HG03139 (cell line): ENCODE results near the gene SNAP29.
"Not testable (repeated sequence)": the region's sequence is repeated elsewhere in the genome, so short reads cannot be mapped to it uniquely, and the experiment has no call there.

Experiments
- ATAC-seq: cut with Tn5 transposase; IDR thresholded peaks from one replicate; pipeline ENCODE4 v1.9.1; 2021; ENCODE audit not compliant: unreplicated experiment

Gene SNAP29

DNA sequence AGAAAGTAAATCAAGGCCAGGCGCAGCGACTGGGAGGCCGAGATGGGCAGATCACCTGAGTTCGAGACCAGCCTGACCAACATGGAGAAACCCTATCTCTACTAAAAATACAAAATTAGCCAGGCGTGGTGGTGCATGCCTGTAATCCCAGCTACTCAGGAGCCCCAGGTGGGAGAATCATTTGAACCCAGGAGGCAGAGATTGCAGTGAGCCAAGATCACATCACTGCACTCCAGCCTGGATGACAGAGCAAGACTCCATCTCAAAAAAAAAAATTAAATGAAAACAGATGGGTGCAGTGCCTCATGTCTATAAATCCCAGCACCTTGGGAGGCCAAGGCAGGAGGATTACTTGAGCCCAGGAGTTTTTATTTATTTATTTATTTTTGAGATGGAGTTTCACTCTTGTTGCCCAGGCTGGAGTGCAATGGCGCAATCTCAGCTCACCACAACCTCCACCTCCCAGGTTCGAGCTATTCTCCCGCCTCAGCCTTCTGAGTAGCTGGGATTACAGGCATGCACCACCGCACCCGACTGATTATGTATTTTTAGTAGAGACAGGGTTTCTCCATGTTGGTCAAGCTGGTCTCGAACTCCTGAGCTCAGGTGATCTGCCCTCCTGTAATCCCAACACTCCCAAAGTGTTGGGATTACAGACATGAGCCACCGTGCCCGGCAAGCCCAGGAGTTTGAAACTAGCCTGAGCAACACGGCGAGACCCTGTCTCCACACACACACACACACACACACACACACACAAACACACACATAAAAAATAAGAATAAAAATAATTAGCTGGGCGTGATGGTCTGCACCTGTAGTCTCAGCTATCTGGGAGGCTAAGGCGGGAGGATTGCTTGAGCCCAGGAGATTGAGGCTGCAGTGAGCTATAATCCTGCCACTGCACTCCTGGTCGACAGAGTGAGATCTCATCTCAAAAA is 42.6 kb downstream of the SNAP29 start:
- not testable (repeated sequence) for ATAC-seq

DNA sequence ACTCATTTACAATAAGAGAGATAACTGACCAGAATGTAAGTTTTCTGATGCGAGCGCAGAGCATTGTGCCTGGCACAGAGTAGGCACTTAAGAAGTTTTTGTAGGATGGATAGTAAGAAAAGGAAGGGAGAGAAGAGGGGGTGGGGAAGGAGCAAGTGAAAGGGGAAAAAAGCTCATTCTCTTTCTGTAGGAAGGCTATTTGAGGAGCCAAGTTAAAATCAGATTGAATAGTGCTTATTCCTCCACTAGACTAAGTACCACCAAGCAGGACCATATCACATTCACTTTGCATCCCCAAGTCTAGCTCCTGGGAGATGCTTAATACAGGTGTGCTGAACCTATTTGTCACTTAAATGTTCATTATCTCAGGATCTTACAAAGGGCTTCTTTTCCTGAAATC is 44.3 kb downstream of the SNAP29 start:
- no peak for ATAC-seq

DNA sequence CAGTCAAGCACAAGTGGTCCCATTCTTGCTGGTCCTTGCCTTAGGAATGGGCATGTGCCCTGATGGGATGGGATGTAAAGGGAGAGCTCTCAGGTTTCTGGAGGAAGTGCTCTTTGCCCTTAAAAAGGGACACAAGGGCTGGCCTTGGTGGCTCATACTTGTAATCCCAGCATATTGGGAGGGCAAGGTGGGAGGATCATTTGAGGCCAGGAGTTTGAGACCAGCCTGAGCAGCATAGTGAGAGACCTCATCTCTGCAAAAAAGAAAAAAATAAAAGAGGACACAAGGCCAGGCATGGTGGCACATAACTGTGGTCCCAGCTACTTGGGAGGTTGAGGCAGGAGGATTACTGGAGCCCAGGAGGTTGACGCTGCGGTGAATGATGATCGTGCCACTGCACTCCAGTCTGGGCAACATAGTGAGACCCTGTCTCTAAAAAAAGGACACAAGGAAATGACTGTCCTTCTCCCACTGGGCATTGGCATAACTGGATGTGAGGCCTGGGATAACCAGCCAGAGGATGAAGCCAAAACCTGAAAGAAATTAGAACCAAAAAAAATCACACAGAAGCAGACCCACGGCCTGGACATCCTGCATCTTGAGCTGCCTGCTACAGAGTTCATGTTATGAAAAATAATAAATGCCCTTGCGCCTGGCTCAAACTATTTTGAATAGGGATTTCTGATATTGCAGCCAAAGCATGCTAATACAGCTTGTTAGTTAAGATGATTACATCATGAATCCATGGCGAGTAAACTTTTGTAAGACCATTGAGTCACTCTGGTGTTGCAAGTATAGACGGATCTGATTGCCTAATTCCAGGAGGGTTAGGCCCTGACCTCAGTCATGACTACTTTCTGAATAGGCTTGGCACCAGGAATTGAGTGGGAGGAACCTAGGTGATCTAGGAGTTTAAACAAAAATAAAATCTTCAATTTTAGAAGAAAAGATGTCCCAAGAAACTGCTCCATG is 45.5 kb downstream of the SNAP29 start:
- no peak for ATAC-seq

DNA sequence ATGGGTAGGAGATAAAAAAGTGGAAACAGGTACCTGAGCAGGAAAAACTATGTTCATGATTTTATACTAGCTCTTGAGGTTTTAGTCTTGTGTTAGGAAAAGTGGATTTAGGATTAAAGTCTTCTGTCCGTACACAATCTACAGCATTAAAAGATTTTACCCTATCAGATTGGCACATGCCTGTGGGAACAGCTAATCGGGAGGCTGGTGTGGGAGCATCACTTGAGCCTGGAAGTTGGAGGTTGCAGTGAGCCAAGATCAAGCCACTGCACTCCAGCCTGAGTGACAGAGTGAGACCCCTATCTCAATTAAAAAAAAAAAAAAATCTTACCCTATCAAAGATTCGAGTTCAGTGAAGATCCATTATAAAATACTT is 46.2 kb downstream of the SNAP29 start:
- no peak for ATAC-seq

DNA sequence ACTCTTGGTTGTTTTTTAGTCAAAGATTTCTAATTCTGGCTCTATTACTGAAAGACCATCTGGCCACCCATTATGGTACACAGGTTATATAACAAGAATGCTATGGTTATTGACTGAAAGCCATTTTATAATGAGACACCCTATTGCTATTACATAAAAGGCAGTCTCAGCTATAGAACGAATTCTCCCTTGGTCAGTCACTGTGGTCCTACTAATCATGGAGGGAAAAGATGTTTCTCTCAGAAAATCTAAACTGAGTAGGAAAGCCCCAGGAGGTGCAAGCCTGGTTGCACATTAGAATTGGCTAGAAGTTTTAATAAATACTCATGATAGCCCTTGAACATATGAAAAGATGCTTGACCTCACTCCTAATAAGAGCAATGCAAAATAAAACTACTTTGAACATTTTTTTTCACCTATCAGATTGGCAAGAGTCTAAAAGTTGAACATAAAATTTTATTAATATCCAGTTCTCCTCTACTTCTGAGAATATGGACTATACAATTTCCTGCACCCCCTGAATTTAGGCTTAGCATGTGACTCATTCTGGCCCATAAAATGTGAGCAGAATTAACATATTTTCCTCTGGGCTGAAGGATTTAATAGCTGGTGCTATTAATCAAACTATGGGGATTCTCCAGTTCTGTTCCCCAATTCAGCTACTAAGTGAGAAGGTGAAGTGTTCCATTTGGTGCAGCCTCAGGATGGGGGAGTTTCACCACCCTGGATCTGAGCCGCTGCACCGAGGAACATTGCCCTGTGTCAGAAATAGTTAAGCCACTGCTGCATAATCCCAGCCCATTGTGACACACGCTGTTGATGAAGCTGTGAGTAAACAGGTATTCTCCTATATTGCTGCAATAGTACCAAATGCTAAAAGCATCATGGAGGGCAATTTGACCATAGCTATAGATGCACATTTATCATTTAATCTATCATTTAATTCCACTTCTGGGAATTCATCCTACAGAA is 46.9 kb downstream of the SNAP29 start:
- no peak for ATAC-seq

DNA sequence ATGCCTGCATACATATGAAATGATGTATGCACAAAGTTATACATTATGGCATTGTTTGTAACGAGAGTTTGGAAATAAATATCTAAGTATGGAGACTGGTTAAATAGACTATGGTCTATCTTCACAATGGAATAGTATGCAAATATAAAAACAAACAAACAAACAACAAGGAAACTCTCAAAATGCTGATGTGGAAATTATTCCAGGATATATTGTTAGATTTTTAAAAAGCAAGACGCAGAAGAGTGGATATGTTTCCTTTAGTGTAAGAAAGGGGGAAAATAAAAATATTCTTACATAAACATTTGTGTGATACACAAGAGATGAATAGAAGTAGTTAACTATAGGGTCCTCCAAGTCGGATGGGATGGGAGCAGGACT is 47.6 kb downstream of the SNAP29 start:
- no peak for ATAC-seq

DNA sequence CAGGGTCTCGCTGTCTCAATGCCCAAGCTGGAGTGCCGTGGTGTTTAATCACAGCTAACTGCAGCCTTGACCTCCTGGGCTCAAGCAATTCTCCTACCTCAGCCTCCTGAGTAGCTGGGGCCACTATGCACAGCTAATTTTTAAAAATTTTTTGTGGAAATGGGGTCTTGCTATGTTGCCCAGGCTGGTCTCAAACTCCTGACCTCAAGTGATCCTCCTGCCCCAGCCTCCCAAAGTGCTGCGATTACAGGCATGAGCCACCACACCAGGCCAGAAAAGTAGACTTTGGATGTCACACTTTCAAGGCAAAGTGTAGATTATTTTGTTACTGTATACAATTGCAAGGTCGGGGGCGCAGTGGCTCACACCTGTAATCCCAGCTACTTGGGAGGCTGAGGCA is 49.9 kb downstream of the SNAP29 start:
- not testable (repeated sequence) for ATAC-seq

DNA sequence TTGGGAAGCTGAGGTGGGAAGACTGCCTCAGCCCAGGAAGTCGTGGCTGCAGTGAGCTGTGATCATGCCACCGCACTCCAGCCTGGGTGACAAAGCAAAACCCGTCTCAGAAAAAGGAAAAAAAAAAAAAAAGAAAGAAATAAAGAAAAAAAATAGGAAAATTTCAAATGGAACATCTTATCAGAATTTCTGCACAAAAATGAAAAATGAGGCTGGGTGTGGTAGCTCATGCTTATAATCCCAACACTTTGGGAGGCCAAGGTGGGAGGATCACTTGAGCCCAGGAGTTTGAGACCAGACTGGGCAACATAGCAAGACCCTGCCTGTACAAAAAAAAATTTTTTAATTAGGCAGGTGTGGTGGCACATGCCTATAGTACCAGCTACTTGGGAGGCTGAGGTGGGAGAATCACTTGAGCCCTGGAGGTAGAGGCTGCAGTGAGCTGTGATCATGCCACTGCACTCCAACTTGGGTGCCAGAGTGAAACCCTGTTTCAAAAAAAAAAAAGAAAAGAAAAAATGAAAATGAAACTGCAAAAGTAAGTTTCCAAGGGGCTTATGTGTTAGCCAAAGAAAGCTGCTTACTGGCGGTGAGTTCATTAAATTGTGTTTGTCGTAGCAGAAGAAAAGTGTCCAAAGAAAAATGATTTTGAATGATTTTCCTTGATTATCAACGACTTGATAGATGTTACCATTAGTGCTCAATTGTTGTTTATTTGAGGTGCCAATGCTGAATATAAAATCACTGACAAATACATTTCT is 50.9 kb downstream of the SNAP29 start:
- ATAC-seq, result no peak

DNA sequence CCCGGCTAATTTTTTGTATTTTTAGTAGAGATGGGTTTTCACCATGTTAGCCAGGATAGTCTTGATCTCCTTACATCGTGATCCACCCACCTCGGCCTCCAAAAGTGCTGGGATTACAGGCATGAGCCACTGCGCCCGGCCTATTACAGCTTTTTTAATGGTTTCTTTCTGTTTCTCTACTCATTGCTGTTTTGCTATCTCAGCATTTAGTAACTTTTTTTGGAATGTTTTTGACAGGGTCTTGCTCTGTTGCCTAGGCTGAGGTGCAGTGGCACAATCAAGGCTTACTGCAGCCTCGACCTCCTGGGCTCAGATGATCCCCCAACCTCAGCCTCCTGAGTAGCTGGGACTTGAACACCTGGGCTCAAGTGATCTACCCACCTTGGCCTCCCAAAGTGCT is 53.7 kb downstream of the SNAP29 start:
- no peak for ATAC-seq

DNA sequence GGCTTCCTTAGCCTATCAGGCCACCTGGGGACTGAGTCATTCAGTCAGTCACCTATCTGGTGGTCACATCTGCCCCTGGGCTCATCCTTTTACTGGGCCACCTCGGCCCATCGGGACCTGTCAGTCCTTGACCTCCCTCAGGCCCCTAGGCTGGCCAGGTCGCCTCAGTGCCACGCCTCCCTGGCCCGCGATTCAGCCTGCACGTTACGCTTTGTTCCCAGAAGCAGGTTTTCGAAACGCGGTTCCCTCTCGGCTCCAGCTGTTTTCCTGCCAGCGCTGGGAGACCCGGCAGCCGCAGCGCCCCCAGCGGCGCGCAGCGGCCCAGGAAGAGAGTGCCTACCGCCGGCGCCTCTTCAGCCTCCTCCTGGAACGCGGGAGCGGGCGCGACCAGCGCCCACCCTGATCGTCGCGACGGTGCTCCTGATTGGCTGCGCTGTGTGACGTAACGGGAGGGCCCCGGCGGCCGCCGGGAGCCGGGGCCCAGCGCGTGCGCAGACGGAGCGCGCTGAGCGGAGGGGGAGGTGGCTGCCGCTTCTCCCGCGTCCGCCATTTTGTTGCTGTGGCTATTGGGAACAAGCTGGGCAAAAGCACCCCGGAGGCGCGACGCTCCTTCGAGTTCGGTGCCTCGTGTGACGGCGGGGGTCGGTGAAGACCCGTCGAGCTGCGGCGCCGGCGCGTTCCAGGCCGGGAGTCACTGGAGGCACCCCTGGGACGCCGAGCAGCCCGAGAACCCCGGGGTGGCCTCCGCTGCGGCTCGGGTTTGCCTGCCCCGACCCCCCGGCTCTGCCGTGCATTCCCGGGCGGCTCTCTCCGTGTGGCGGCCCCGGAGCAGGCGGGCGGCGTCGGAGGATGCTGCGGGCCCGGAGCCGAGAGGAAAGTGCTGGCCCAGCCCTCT is 58.4 kb downstream of the SNAP29 start, which contains the start of gene CRKL:
TSS of gene CRKL (plus strand) at position 492 of the 895 bp plus-strand sequence. CDS start 528 bp downstream, outside the sequence.
- ATAC-seq, result peak; percentile 89

DNA sequence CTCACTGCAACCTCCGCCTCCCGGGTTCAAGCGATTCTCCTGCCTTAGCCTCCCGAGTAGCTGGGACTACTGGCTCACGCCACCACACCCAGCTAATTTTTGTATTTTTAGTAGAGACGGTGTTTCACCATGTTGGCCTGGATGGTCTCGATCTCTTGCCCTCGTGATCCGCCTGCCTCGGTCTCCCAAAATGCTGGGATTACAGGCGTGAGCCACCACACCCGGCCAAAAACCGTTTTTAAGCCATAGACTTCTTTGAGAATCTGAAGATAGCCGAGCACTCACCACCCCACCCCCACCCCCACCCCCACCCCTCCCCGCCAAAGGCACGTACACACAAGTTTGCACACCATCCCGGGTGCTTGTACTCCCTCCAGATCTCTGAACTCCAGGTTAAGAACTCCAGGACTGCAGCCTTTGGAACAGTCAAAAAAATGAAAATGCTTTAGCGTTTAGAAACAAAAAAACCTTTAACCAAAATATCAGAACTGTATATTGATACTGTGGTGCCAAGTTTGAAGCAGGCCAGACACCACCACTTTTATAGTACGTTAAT is 59.9 kb downstream of the SNAP29 start:
- ATAC-seq, result no peak

DNA sequence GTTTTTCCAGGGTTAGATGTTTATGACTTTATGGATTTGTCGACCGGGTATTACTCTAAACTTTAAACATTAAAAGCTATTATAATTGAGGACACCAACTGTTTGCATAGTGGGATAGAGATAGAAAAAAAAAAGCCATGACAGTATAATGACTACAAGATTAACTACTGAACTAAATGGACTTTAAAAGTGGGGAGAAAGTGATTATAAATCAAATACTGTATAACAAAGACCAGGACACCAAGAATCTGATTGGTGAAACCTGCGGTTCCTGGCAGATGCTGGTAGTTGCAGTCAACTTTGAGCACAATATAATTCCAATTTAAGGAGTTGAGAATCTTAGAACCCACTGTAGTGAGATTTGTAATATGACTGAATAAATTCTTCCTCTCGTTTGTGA is 60.9 kb downstream of the SNAP29 start:
- ATAC-seq, result no peak

DNA sequence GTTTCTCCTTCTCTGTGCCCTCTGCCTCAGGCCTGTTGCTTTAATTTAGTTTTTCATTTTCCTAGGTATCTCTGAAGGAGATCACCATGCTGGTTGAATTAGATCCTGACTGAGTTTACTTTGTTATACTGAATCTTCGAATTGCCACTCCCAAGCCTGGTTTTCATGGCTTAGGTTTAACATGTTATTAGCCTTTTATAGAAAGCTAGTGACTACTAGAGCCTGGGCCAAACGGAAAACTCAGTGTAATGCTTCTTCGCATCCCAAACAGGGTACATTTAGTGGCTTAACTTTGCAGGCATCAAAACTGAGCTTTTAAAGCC is 62.0 kb downstream of the SNAP29 start:
- no peak for ATAC-seq

DNA sequence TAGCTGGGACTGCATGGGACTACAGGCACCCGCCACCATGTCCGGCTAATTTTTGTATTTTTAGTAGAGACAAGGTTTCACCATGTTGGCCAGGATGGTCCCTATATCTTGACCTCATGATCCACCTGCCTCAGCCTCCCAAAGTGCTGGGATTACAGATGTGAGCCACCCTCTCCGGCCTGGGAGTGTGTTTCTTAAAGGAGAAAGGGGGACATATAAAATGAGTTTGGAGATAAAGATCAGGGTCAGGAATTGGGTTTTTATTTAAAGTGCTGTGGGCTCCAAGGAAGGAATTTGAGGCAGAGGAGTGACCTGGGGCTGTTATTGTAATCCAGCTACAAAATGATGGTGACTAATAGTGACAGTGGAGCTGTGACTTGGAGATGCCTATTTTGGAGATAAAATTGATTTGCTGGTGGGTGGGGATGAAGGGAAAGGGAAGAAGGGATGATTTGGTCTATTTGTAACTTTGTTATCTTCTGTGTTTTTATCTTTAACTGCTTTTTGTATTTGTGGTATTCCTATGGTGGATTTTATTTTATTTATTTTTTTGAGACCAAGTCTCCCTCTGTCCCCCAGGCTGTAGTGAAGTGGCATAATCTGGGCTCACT is 63.4 kb downstream of the SNAP29 start:
- no peak for ATAC-seq

DNA sequence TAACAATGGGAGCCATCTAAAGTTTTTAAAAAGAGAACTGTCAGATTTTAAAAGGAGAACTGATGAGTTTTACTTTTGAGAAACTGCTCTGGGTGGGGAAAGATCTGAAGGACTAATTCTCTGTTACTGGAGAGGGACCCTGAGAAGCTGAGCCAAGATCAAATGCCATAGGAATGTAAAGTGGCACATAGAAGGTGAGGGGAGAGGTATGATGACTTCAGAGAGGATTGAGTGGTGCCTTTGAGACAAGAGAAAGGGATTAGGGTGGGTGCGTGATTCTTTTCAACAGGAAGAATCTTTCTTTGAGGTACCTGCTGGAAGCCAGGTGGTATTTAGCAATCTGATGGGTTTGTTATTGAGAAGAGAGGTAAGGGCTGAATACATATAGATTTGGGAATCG is 67.4 kb downstream of the SNAP29 start:
- ATAC-seq, result no peak

DNA sequence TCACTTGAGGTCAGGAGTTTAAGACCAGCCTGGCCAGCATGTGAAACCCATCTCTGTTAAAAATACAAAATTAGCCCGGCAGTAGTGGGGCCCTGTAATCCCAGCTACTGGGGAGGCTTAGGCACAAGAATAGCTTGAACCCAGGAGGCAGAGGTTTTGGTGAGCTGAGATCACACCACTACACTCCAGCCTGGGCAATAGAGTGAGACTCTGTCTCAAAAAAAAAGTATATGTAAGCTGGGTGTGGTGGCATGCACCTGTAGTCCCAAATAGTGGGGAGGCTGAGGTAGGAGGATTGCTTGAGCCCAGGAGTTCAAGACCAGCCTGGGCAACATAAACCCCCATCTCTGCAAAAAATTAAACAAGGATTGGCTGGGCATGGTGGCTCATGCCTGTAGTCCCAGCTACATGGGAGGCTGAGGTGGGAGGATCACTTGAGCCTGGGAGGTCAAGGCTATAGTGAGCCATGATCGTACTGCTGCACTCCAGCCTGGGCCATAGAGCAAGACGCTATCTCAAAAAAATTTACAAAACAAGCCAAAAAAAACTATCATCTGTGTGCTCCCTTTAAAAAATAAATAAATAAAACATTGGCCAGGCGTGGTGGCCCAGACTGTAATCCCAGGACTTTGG is 69.2 kb downstream of the SNAP29 start:
- no peak for ATAC-seq

DNA sequence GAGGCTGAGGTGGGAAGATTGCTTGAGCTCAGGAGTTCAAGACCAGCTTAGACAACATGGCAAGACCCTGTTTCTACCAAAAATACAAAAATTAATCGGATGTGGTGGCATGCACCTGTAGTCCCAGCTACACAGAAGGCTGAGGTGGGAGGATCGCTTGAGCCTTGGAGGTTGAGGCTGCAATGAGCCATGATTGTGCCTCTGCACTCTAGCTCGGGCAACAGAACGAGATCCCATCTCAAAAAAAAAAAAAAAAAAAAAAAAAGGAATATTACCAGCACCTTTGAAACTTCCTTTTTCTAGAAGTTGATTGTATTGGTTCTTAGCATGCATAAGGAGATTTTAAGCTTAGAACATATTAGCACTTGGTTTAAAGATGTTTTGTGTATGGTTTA is 69.8 kb downstream of the SNAP29 start:
- ATAC-seq, result no peak

DNA sequence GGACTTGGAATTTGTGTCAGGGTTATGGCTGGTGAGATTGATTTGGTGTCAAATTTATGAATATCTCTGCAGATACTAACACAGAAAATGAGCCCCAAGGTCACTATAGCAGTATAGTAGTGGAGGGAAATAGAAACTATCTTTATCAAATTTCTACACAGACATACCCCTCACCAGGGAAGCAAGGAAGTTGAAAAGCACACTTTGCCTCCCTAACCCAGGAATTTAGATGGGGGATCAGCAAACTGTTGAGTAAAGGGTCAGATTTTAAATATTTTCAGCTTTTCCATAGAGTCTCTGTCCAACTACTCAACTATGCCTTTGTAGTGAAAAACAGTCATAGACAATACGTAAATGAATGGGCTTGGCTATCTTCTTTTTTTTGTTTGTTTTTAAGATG is 71.2 kb downstream of the SNAP29 start:
- no peak for ATAC-seq
